ENCODE results near the gene SPTBN2. TPM values are rescaled to one million over a fixed set of nuclear protein-coding genes. Genes with fewer than 3 reads are reported as not detected.
A peak's percentile ranks its signal among the peaks of the same experiment; 100 is the strongest.

Gene SPTBN2
- total RNA-seq, 2 experiments from 2014 or later = 1.4 to 1.7 TPM

DNA sequence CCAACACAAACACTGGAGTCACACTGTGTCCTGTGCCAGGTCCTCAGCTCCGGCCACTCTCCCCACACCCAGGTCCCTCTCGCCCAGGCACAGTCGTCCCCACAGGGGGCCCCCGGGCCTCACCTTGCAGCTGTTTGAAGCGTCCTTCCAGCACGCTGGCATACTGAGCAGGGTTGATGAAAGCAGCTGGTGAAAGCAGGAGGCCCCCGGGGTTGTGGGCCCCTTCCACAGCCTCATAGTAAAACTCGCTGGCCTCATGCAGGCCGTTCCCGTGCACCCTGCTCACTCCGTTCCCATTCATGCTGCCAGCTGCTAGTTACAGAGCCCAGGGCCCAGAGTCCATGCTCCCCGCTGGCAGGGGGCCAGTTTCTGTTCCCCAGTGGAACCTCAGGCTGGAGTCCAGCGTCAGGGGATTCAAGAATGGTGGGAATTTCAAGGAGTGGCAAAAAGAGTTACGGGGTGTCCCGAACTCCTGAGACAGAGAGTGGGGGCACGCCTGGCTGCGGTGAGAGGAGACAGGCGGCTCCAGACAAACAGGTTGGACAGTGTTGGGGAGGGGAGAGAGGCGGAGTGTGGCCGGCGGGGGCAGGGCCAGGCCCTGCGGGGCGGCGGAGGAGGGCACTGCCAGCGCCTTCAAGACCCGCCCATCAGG is 10.6 kb downstream of the SPTBN2 start:
- Mint-ChIP-seq H3K27me3 (peaks cover 27% of the 10 kb centered on the region), H3K9me3 (no peaks in the 10 kb centered on the region), H3K36me3 (no peaks in the 10 kb centered on the region), H3K4me1 (no peaks in the 10 kb centered on the region), H3K27ac (no peak overlapping the region), H3K4me3 (no peak overlapping the region)
- DNase-seq = no peak

DNA sequence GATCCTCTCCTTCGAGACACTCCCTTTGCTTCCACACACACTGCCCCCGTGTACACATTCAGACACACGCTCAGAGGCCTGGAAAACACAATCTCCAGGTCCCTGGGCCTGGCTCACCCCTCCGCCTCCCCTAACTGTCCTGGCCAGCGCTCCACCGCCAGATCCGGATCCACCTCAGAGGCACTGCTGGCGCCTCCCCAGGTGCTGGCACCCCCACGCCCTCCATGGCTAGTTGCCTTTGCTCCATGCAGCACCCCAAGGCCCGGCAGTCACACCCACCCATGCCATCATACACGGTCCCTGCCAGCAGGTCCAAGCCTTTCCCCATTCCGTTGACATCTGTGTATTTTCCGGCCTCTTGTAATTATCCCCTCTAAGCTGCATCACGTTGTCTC is 11.1 kb downstream of the SPTBN2 start:
- no peak for DNase-seq
- Mint-ChIP-seq H3K9me3 (no peaks in the 10 kb centered on the region), H3K4me3 (no peak overlapping the region), H3K36me3 (no peaks in the 10 kb centered on the region), H3K27ac (no peak overlapping the region), H3K27me3 (peaks cover 24% of the 10 kb centered on the region), H3K4me1 (no peaks in the 10 kb centered on the region)

DNA sequence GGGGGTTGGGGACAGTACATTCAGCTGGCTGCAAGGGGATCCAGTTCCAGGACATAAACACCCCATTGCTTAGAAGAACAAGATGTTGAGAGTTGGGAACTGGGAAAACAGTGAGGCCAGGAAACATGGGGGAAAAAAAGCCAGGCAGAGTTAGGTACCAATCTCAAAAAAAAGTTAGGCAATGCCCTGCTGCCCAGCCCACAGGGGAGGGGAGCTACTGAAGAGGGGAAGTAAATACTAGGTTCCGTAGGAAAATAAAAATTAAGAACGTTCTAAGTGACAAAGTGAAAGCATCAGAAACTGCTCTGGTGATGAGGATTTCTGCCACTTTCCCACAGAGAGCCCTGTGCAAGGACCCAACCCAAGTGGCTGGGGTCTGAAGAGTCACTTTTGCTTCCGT is 12.0 kb downstream of the SPTBN2 start:
- no peaks in the 10 kb centered on the region for H3K4me1 Mint-ChIP-seq
- peaks cover 20% of the 10 kb centered on the region for H3K27me3 Mint-ChIP-seq
- H3K36me3 Mint-ChIP-seq = no peaks in the 10 kb centered on the region
- no peak overlapping the region for H3K4me3 Mint-ChIP-seq
- no peak overlapping the region for H3K27ac Mint-ChIP-seq
- H3K9me3 Mint-ChIP-seq = no peaks in the 10 kb centered on the region
- no peak for DNase-seq

DNA sequence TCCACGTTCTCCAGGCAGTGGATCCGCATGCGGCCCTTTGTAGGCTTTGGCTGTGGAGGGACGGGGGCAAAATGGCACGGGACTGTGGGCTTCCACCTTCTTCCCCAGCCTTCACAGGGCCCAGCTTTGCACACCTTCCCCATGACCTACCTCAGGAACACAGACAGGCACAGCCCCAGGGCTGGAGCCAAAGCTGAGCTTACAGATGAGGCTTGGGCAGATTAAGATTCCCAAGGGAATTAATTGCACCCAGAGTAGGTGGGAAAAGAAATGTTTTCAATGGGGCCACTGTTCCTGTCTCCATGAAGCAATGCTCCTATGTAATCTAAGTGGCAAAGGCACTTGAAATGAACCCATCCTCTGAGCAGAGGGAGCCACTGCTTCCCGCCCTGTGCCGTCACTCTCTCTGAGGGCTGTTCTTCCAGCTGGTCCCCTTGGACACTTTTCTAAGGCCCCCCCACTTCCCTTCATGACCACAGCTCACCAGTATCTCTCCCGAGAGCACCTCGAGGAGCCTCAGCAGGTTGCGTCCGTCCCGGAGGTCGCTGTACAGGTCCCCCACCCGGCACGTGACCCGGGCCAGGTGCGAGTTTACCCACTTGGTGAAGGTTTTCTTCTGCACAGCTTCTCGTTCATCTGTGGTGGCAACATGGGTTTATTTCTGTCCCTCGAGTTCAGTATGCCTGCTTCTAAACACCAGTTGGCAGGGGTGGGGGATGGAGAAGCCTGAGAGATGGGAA is 13.5 kb downstream of the SPTBN2 start:
- Mint-ChIP-seq H3K9me3 (no peaks in the 10 kb centered on the region), H3K4me3 (no peak overlapping the region), H3K27ac (no peak overlapping the region), H3K36me3 (no peaks in the 10 kb centered on the region), H3K4me1 (no peaks in the 10 kb centered on the region), H3K27me3 (peaks cover 21% of the 10 kb centered on the region)
- no peak for DNase-seq

DNA sequence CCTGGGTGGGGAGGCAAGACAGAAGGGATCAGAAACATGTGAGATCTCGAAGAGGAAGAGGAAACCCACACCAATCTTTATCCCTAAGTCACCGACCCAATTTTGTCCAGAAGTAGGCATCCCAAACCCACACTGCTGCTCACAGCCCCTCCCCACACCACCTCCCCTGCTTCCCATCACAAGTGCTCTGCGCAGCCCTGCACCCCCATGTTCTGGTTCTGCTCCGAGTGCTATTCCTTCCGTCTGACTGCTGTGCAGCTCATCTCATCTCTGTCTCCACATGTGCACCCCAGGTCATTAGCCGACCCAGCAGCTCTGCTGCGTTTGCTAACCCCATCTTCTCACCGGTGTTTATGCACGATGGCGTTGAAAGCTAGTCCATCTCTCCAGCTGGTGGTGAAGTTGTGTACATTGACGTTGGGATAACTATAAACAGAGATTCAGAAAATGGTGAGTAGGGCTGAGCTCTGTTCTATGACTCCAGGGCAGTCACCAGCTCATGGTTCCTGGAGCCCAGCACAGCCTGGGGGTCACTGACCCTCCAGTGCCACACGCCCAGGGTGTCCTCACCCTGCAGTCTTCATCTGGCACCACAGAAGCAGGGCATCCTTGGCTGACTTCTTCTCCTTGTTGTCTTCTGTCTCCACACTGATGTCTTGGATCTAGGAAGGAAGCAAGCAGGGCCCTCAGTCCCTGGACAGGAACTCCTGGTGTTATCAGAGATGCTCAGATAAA is 15.1 kb downstream of the SPTBN2 start:
- Mint-ChIP-seq H3K36me3 (no peaks in the 10 kb centered on the region), H3K4me3 (no peak overlapping the region), H3K27ac (no peak overlapping the region), H3K9me3 (no peaks in the 10 kb centered on the region), H3K4me1 (no peaks in the 10 kb centered on the region), H3K27me3 (peaks cover 18% of the 10 kb centered on the region)
- DNase-seq = no peak

DNA sequence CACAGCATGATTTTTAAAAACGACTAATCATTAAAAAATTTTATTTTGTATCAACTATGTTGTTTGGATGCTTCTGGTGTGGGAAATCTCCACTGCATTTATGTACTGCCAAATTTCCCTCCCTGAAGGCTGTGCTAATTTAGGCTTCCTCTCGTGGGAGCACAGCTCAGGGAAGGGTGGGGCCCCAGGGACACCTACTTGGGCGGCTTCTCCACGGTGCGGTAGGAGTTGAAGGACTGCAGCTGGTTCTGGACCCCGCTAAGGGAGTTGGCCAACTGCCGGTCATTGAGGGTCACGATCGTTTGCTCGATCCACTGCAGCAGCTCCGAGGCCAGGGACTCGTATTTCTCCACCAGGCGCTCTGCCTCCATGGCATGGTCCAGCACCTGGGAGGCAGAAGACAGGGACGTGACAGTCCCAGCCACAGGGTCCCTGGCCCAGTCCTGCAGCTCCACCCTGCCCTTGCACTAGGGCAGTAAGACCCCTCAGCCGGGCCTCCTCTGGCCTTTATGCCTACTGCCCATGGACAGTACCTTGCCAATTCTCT is 18.6 kb downstream of the SPTBN2 start:
- Mint-ChIP-seq H3K36me3 (no peaks in the 10 kb centered on the region), H3K4me1 (no peaks in the 10 kb centered on the region), H3K27me3 (peaks cover 4% of the 10 kb centered on the region), H3K4me3 (no peak overlapping the region), H3K27ac (no peak overlapping the region), H3K9me3 (no peaks in the 10 kb centered on the region)
- DNase-seq = no peak

DNA sequence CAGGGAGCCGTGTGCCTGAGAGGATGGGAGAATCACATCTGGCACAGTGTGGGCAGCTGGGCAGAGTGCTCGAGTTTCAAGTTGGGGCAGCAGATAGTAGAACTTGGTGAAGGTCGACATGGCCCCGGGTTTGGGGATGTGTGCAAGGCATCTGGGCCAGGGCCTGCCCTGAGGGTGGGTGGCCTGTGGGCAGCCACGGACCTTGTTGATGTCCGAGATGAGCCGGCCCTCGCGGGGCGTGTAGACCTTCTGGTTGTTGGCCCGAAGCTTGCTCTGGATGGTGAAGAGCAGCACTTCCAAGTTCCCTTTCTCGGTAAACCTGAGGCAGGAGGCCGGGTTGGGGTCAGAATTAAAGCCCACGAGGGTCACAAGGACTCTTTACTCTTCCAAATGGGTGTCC is 20.3 kb downstream of the SPTBN2 start:
- Mint-ChIP-seq H3K4me3 (no peak overlapping the region), H3K9me3 (no peaks in the 10 kb centered on the region), H3K36me3 (no peaks in the 10 kb centered on the region), H3K4me1 (no peaks in the 10 kb centered on the region), H3K27me3 (peaks cover 4% of the 10 kb centered on the region), H3K27ac (no peak overlapping the region)
- DNase-seq = no peak

DNA sequence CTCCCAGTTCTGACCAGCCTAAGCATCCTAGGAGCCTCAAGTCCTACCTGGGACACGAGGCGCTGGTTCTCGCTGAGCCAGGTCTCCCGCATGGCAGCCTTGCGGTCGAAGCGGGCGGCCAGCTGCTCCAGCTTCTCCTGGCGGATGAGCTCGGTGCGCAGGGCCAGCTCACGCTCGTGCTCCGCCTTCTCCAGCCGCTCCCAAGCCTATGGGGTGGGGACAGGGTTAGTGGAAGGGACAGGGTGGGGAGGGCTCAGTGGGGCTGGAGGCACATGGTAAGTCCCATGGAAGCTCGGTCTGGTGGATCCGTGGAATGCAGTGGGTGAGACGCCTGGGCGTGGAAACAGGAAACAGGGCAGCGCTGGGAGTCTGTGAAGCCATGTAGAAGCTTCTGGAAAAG is 20.9 kb downstream of the SPTBN2 start:
- H3K36me3 Mint-ChIP-seq = no peaks in the 10 kb centered on the region
- no peaks in the 10 kb centered on the region for H3K4me1 Mint-ChIP-seq
- no peak overlapping the region for H3K27ac Mint-ChIP-seq
- DNase-seq = no peak
- no peak overlapping the region for H3K4me3 Mint-ChIP-seq
- H3K27me3 Mint-ChIP-seq = peaks cover 4% of the 10 kb centered on the region
- H3K9me3 Mint-ChIP-seq = no peaks in the 10 kb centered on the region

DNA sequence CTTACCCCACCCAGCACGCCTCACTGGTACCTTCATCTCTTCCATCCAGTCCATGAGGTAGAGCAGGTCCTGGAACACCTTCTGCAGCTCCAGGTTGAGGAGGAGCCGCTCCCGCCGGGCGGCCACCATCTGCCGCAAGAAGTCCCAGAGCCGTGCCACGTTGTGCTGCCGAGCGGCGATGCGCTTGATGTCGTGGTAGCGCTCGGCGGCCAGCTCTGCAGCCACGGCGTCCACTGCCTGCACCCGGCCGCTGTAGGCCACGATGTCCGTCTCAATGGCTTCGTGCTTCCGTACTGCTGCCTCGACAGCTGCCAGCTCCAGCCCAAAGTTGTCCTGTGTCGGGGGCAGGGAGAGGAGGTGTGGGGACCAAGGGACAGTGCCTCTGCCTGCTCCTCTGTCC is 21.5 kb downstream of the SPTBN2 start:
- H3K27me3 Mint-ChIP-seq = peaks cover 4% of the 10 kb centered on the region
- no peak overlapping the region for H3K4me3 Mint-ChIP-seq
- no peaks in the 10 kb centered on the region for H3K36me3 Mint-ChIP-seq
- no peak for DNase-seq
- no peaks in the 10 kb centered on the region for H3K4me1 Mint-ChIP-seq
- no peaks in the 10 kb centered on the region for H3K9me3 Mint-ChIP-seq
- H3K27ac Mint-ChIP-seq = no peak overlapping the region

DNA sequence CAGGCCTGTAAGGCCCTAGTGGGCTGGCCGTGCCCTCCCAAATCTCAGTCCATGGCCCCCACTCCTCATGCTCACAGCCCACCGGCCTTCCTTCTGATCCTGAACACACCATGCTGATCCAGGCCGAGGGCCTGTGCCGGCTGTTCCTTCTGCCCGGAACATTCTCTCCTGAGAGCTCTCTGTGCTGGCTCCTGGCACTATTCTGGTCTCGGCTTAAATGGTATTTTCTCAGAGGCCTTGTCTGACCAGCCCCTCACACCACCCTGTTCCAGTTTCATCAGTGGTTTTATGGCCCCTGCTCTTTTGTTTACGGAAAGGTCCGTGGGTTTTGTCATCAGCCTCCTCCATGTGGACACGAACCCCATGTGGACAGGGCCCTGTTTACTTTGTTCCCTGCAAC is 22.0 kb downstream of the SPTBN2 start:
- Mint-ChIP-seq H3K4me3 (no peak overlapping the region), H3K27me3 (peaks cover 4% of the 10 kb centered on the region), H3K4me1 (no peaks in the 10 kb centered on the region), H3K27ac (no peak overlapping the region), H3K9me3 (no peaks in the 10 kb centered on the region), H3K36me3 (no peaks in the 10 kb centered on the region)
- no peak for DNase-seq

DNA sequence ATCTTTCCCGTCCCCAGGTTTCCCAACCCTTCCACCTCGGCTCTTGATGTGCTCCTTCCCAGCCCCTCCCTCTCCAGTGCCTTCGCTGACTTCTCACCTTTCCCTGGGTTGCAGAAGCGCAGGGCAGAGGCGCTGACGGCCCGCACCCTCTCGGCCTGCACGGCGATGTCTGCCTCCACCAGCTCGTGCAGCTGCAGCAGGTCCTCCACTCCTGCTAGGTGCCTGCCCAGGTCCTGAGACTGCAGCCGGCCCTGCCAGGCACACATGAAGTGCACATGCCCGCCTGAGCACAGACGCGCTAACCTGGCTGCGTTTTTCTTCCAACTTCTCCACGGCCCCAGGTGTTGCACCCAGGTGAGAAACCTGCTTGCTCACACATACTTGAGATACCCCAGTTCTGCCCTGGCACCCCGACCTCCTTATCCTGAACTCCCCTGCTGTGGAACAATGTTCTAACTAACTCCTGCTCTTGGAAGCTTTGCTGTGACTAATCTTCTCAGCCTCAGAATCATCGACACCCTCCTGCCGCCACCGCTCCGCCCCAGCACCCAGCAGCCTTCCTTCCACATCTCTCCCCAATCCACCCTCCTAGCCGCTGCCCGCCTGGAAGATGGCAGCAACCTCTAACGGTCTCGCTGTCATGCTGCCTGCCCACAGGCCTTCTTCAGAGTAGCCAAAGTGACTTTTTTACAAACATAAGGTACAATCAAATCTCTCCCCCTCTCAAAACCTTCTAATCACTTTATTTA is 23.3 kb downstream of the SPTBN2 start:
- Mint-ChIP-seq H3K4me1 (peaks cover 5% of the 10 kb centered on the region), H3K4me3 (no peak overlapping the region), H3K9me3 (no peaks in the 10 kb centered on the region), H3K36me3 (peaks cover 2% of the 10 kb centered on the region), H3K27me3 (no peaks in the 10 kb centered on the region), H3K27ac (no peak overlapping the region)
- no peak for DNase-seq

DNA sequence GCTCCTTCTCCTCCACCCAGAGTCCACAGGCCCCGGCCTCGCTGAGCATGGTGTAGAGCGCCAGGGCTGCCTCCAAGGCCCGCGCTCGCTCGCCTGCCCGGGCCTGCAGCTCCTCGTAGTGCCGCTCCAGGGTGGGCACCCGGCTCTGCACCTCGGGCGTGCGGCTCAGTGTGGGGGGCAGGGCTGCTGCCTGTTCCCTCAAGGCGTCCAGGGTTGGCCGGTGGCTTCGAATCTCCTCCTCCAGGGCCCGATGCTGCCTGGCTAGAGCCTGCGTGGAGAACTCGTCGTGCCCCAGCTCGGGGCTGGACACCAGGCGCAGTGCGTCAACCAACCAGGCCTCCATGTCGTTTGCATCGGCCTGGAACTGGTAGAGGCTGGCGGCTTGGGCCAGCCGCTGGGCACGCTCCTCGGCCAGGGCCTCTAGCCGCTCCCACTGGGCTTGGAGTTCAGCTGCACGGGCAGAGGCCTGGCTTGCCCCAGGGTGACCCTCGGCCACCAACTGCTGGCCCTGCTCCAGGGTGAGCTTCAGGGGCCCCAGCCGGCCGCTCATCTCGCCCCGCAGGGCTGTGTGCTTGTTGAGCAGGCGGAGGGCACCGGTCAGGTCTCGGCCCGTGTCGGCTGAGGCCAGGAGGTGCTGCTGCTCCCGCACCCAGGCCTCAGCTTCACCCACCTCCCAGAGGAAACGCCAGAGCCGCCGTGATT is 24.2 kb downstream of the SPTBN2 start:
- no peak for DNase-seq
- Mint-ChIP-seq H3K27ac (no peak overlapping the region), H3K27me3 (no peaks in the 10 kb centered on the region), H3K9me3 (peaks cover 1% of the 10 kb centered on the region), H3K36me3 (peaks cover 2% of the 10 kb centered on the region), H3K4me3 (no peak overlapping the region), H3K4me1 (peaks cover 5% of the 10 kb centered on the region)

DNA sequence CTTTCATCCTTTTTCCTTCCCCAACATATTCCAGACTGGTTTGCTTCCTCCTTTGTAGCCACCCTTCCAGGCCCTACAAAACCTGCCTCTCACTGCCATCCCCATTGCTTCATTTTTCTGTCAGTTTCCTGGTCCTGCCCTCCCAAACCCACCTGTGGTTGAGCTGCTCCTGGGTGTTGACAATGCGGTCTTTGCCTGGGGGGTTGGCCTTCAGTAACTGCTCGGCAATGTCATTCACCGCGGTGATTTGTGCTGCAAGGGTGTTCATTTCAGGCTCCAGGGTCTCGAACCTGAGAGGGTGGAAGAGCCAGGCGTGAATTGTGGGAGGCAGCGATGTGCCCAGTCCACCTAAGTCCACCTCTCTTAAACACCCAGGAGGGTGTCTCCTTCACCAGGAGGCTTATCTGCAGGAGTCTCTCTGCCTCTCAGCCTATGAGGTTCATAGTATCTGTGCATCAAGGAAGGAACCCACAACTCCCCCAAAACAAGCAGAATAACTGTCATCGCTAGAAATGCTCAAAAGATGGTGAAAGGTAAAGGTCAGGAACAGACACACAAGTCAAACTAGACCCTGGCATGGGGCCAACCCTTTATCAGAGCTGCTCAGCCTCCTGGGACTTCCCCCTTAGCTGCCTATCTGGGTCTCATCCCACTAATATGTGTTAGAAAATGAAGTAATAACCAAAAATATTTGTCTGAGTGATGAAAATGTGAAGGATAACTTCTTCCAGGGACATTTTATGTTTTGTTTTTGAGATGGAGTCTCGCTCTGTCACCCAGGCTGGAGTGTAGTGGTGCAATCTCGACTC is 27.4 kb downstream of the SPTBN2 start:
- H3K9me3 Mint-ChIP-seq = peaks cover 2% of the 10 kb centered on the region
- H3K4me1 Mint-ChIP-seq = peaks cover 5% of the 10 kb centered on the region
- H3K27ac Mint-ChIP-seq = no peak overlapping the region
- H3K4me3 Mint-ChIP-seq = peak overlapping the region; percentile 12
- H3K36me3 Mint-ChIP-seq = peaks cover 2% of the 10 kb centered on the region
- no peaks in the 10 kb centered on the region for H3K27me3 Mint-ChIP-seq
- peak; percentile 33 for DNase-seq

DNA sequence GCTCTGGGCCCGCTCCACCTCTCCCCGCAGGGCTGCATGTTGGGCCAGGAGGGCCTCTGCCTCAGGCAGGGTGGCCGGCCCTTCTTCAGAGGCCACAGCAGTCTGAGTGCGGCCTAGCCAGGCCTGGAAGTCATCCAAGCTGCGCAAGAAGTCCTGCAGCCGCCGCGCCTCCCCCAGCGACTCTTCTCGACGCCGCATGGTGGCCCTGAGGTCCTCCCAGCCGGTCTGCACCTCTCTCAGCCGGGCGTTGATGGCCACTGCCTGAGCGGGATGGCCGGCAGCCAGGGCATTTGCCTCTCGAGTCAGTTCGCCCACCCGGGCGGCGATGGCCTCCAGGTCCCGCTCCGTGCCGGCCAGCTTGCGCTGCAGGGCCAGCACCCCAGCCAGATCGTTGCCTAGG is 28.3 kb downstream of the SPTBN2 start:
- no peaks in the 10 kb centered on the region for H3K27me3 Mint-ChIP-seq
- H3K36me3 Mint-ChIP-seq = peaks cover 2% of the 10 kb centered on the region
- no peak overlapping the region for H3K27ac Mint-ChIP-seq
- H3K4me1 Mint-ChIP-seq = peaks cover 5% of the 10 kb centered on the region
- peaks cover 2% of the 10 kb centered on the region for H3K9me3 Mint-ChIP-seq
- H3K4me3 Mint-ChIP-seq = no peak overlapping the region
- DNase-seq = no peak
